Activated CD4-positive, CD25-positive, alpha-beta regulatory T cell treated with anti-CD3 and anti-CD28 coated beads, Interleukin-2, amount 50 U/mL, for 72 hours (primary cell): Measurements from ENCODE around the gene TMEM151A.

ENCODE experiments used
- DNase-seq: peaks from one replicate; pipeline ENCODE4 v3.0.0; 2021

Gene TMEM151A

GRCh38 chr11:66284526-66285078 lies 7.1 kb upstream of the TMEM151A start:
- DNase-seq: no peak

DNA sequence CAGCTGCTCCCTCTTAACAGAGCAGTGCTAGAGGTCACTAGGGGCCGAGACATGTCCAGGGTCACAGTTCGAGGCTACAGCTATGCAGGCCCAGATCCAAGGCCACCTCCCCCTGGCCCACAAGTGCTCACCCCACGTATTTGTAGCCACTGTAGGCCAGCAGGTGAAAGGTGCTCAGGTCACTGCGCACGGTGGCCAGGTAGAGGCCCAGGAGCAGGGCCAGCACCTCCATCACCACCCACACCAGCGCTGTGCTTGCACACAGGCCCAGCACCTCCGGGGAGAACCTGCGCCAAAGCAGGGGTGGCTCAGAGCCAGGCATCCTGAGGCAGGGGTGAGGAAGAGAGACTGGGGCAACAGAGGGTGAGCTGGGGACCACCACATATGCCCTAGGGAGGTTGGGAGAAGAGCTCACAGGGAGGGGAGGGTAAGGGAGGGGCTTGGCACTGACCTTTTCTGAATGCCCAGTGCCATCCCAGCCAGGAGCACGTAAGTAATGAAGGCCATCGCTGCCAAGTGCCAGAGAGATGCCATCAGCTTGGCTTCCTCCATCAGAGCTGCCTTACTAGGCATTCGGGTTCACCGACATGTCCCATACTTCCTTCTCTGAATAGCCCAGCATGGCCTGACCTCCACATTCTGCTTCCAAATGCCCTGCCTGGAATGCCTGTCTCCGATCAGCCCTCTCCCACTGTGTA lies 6.3 kb upstream of the TMEM151A start:
- no peak for DNase-seq

GRCh38 chr11:66286699-66287098 lies 5.0 kb upstream of the TMEM151A start:
- no peak for DNase-seq

GRCh38 chr11:66287211-66287888 lies 4.3 kb upstream of the TMEM151A start:
- no peak for DNase-seq

DNA sequence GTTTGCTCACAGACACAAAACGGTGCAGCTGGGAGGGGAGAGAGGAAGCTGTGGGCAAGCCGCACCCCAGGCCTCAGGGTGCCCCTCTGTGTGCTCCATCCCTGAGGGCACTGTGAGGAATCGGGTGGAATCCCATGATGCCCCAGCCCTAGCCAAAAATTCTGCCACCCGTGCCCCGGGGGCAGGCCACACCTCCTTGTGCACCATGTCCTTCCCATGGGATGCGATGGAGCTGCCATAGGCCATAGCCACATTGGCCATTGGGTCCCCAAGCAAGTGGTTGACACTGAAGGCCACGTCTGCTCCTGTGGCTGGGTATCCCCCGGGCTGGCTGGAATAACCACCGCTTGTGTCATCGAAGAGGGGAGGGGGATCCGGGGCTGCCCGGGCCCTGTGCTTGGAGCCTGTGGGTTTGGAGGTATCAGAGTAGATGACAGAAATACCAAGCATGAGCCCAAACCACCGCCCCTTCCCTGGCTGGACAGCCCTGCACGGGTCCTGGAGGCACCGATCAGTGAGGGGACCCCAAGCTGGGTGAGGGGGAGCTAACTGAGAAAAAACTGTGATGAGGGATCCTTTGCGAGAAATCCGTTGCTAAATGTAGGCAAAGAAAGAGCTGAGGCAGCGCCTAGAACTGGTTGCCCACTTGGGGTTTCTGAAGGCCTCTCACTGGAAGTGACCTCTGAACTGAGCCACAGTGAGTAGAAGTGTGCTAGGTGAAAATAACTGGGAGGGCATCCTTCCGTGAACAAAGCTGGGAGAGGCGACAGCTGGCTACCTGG lies 3.6 kb upstream of the TMEM151A start:
- DNase-seq: no peak

DNA sequence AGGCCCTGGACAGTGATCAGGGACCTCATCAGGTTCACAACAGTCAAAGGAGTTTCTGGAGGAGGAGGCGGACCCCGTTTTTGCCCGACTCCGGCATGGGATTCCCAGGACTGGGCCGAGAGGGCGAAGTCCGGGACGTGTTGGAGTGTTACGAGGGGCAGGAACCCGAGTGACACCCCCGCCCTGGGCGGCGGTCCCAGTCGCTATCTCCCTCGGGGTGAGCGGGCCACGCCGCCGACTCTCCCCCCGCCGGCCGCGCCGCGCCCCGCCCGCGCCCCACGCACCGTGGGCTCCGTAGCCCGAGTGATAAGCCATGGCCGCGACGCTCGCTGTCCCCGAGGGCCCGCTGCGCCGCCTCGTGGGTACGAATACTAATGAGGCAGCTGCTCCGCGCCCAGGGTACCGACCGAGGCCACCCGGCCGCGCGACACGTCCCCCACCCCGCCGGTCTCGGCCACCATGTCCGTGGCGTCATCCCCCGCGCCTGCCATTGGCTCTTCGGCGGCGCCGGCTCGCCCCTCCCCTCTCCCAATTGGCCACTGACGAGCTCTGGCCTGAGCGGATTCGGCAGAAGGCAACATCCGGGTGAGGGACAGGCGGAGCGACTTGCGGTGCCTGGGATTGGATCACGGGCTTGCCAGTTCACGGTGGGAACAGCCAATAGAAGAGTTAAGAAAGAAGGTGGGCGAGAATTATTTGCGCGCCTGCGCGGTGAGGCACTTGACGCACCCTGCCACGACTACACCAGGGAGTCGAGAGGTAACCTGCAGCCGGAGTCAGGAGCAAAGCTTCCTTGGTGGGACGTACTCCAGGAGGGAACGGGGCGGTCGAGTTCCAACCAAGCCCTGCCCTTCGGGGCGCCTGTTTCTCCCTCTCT lies 2.8 kb upstream of the TMEM151A start, which contains the start of gene YIF1A:
Gene YIF1A (minus strand): TSS at position 473 of the 877 bp plus-strand sequence. CDS start 158 bp downstream, at position 315.
- peak; percentile 97 for DNase-seq

GRCh38 chr11:66289548-66290329 lies 2.0 kb upstream of the TMEM151A start:
- DNase-seq: peak; percentile 81

DNA sequence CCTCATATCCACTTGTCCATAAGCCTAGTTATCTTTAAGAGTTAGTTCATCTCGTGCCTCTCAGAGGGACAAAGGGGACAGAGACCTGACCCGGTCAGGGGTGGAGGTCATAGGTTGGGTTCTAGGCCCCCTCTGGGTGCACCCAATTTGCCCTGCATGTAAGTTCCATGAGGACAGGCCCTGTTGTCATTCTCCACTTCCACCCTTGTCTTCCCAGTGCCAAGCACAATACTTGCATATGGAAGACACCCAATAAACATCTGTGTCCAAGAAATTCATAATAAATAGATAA lies 1.4 kb upstream of the TMEM151A start:
- DNase-seq: no peak

DNA sequence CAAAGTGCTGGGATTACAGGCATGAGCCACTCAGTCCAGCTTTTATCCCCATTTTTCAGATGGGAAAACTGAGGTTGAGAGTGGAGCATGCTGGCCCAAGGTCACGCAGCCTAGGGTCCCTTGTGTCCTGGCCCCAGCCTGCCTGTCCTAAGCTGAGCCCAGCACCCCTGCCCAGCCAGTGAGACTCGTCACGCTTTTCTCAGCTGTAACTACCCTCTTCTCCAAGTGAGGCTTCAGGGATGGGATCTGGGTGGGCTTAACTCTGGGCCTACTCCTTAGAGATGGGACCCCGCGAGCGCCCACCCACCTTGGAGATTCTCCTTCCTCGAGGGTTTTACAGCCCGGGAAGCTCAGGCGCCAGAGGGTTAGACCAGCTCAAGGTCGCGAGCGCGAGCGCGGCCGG lies 390 bp upstream of the TMEM151A start:
- DNase-seq: no peak

DNA sequence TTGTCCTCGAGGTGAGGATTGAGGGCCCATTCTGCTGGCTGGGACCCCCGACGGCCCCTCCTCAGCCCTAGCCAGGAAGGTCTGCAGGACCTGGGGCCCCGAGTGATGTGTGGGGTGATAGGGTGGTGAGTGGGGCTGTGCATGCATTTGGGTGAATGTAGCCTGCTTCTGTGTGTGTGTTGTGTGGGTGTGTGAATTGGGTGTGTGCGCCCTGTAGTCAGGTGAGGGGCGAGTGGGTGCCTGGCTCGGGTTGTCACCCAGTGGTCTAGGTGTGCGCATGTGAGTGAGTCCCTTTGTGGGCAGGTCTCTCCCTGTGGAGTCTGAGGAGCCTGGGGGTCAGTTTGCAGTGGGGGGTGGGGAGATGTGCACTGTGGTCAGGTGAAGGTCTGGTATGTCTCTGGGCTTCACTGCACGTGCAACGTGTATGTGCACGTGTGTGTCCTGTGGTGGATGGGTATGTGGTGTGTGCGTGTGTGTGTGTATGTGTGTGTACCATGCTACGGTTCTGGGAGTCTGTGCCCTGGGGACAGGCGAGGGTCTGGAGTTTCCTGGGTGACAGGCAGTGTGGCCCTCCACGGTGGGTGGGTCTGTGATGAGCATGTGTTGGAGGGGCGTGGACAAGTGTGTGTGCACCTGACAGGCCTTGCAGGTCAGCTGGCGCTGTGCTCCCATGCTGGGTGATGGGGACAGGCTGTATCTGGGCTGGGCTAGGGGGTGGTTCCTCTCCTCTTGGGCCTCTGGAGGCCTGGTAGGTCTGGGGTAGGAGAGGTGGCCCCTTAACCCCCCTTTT lies 1.0 kb downstream of the TMEM151A start:
- DNase-seq: no peak

DNA sequence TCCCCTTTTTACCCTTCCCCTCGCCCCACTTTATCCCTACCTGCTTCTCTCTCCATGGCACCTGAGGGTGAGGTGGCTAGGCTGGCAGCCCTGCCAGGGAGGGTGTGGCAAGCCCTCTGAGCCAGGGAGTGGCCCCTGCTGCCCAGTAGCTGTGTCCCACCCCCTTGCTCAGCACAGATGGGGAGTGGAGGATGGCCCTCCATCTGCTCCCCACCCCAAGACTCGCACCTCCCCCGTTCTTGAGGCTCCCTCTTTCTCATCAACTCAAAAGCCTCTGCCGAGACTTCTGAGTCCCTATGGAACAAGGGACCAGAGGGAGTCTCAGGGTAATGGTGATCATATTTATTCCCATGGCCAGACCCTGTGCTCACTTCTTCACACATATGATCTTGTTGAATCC lies 1.7 kb downstream of the TMEM151A start:
- no peak for DNase-seq

GRCh38 chr11:66293777-66294625 lies 2.3 kb downstream of the TMEM151A start:
- no peak for DNase-seq

DNA sequence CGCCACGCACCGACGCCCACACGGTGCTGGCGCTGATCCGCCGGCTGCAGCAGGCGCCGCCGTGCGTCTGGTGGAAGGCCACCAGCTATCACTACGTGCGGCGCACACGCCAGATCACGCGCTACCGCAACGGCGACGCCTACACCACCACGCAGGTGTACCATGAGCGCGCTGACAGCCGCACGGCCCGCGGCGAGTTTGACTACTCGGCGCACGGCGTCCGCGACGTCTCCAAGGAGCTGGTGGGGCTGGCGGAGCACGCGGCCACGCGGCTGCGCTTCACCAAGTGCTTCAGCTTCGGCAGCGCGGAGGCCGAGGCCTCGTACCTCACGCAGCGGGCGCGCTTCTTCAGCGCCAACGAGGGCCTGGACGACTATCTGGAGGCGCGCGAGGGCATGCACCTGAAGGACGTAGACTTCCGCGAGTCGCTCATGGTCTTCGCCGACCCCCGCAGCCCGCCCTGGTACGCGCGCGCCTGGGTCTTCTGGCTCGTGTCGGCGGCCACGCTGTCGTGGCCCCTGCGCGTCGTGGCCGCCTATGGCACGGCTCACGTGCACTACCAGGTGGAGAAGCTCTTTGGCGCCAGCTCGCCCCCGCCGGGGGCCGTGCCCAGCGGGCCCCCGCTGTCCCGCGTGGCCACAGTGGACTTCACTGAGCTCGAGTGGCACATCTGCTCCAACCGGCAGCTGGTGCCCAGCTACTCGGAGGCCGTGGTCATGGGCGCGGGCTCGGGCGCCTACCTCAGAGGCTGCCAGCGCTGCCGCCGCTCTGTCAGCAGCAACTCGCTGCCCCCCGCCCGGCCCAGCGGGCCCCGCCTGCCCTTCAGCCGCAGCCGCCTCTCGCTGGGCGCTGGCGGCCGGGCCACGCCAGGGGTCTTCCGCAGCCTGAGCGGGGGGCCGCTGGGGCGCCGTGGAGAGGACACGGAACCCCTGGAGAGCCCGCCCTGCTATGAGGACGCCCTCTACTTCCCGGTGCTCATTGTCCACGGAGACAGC lies 3.2 kb downstream of the TMEM151A start:
- no peak for DNase-seq

- DNase-seq: no peak
Observed at GRCh38 chr11:66297610-66298009, 5.9 kb downstream of the TMEM151A start.

GRCh38 chr11:66299186-66299585 lies 7.5 kb downstream of the TMEM151A start:
- no peak for DNase-seq

DNA sequence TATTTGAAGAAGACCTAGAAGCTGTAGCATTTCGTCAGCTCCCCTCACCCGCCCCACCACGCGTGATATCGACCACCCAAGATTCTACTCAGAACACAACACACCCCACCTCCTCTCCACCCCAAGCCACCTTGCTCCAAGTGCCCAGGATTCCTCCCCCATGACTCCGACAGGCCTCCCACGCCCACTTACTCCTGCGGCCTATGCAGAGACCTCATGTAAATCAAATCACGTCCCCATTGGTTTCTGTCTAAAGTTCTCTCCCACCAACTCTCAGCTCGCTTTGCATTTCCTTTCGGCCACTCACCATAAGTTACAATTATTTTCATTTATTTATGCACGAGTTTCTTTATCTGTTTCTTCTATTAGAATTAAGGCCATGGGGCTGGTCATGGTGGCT lies 11.0 kb downstream of the TMEM151A start:
- no peak for DNase-seq

GRCh38 chr11:66309475-66309874 lies 17.8 kb downstream of the TMEM151A start:
- DNase-seq: no peak

GRCh38 chr11:66310324-66310723 lies 18.6 kb downstream of the TMEM151A start:
- no peak for DNase-seq
